Endodermal cell (in vitro differentiated cells): ENCODE data around the gene MYBPC3. TPM values are rescaled to one million over a fixed set of nuclear protein-coding genes. Genes with fewer than 3 reads are reported as not detected.
A peak's percentile ranks its signal among the peaks of the same experiment; 100 is the strongest.
"Not testable (repeated sequence)": the region's sequence is repeated elsewhere in the genome, so short reads cannot be mapped to it uniquely, and the experiment has no call there.

Experiments used
- DNase-seq: peaks from one replicate; pipeline ENCODE4 v3.0.0-alpha.2; 2017
- H3K27ac ChIP-seq: 2 replicates; pipeline ENCODE4 v1.5.1; 2013; ENCODE audit warnings: mild to moderate bottlenecking, low read depth, low read length, moderate library complexity
- H3K27me3 ChIP-seq: 2 replicates; pipeline ENCODE4 v1.6.1; 2013; ENCODE audit warnings: mild to moderate bottlenecking, low read length, moderate library complexity; ENCODE audit not compliant: insufficient read depth, control insufficient read depth, poor library complexity, severe bottlenecking
- H3K36me3 ChIP-seq: 2 replicates; pipeline ENCODE4 v1.7.0; 2013; ENCODE audit warnings: mild to moderate bottlenecking, low read length, moderate library complexity; ENCODE audit not compliant: control insufficient read depth, insufficient read depth
- H3K4me1 ChIP-seq: one replicate; pipeline ENCODE4 v1.7.0; 2013; ENCODE audit warnings: low read length; ENCODE audit not compliant: control insufficient read depth, insufficient read depth
- H3K4me3 ChIP-seq: 2 replicates; pipeline ENCODE4 v1.5.1; 2013; ENCODE audit warnings: mild to moderate bottlenecking, low read length, moderate library complexity
- H3K9ac ChIP-seq: 2 replicates; pipeline ENCODE4 v1.6.1; 2013; ENCODE audit warnings: mild to moderate bottlenecking, low read length, moderate library complexity; ENCODE audit not compliant: poor library complexity, severe bottlenecking; ENCODE audit errors: extremely low read depth
- H3K9me3 ChIP-seq: 2 replicates; pipeline ENCODE4 v1.6.1; 2013; ENCODE audit warnings: mild to moderate bottlenecking, low read length, moderate library complexity; ENCODE audit not compliant: control insufficient read depth
- H3K27ac Mint-ChIP-seq: 2 replicates; pipeline ENCODE4 v1.8.0; 2020; ENCODE audit warnings: mixed read lengths
- H3K27me3 Mint-ChIP-seq: 2 replicates; pipeline ENCODE4 v1.8.0; 2021; ENCODE audit warnings: mild to moderate bottlenecking, mixed read lengths; ENCODE audit not compliant: insufficient read depth
- H3K36me3 Mint-ChIP-seq: 2 replicates; pipeline ENCODE4 v1.8.0; 2020; ENCODE audit warnings: low read depth, mixed read lengths
- H3K4me1 Mint-ChIP-seq: 2 replicates; pipeline ENCODE4 v1.8.0; 2020; ENCODE audit warnings: mixed read lengths
- H3K4me3 Mint-ChIP-seq: 2 replicates; pipeline ENCODE4 v1.8.0; 2020; ENCODE audit warnings: mild to moderate bottlenecking, moderate library complexity, mixed read lengths
- H3K9me3 Mint-ChIP-seq: 2 replicates; pipeline ENCODE4 v1.8.0; 2020; ENCODE audit warnings: mild to moderate bottlenecking, mixed read lengths
- WGBS, 2 experiments: methylation state at CpG; one replicate each; pipeline versions ENCODE4 v1.1.5 to v1.1.7; 2013; ENCODE audit warnings: missing lambda C conversion rate in 2 of 2, mixed read lengths in 1 of 2; ENCODE audit not compliant: insufficient coverage in 1 of 2, insufficient read length in 1 of 2; 5-methylcytosine and 5-hydroxymethylcytosine counted together
- total RNA-seq, 2 donors: library from RNA; stranded (reverse); fragmentation: NEBNext Ultra II Directional in 1 of 2; extraction: Animal tissue kit (Norgen Biotek cat#: 25700) in 1 of 2; gene quantifications; 2 replicates in 1 of 2; 3 replicates in 1 of 2; pipeline ENCODE4 v1.2.1, GENCODE V29; 2021
- TF ChIP-seq, protein P1 (sequence below): fragments of 200-600 bp; sonication (generic); conservative IDR thresholded peaks from 2 replicates; pipeline ENCODE4 v1.5.0; 2021; ENCODE audit warnings: antibody characterized with exemption, mild to moderate bottlenecking

The MYBPC3 gene
- total RNA-seq, 2 donors from 2014 or later: 0.07 TPM; not detected in 1

- no peak for DNase-seq
- no peaks in the 10 kb centered on the region for H3K4me1 Mint-ChIP-seq
- Histone ChIP-seq H3K27me3 (no peaks in the 10 kb centered on the region), H3K36me3 (no peaks in the 10 kb centered on the region), H3K9me3 (no peaks in the 10 kb centered on the region), H3K9ac (no peak overlapping the region), H3K4me1 (no peaks in the 10 kb centered on the region), H3K4me3 (no peak overlapping the region), H3K27ac (no peak overlapping the region)
- no peaks in the 10 kb centered on the region for H3K9me3 Mint-ChIP-seq
- H3K4me3 Mint-ChIP-seq: no peak overlapping the region
- H3K36me3 Mint-ChIP-seq: no peaks in the 10 kb centered on the region
- no peak overlapping the region for H3K27ac Mint-ChIP-seq
- TF ChIP-seq, protein P1, sequence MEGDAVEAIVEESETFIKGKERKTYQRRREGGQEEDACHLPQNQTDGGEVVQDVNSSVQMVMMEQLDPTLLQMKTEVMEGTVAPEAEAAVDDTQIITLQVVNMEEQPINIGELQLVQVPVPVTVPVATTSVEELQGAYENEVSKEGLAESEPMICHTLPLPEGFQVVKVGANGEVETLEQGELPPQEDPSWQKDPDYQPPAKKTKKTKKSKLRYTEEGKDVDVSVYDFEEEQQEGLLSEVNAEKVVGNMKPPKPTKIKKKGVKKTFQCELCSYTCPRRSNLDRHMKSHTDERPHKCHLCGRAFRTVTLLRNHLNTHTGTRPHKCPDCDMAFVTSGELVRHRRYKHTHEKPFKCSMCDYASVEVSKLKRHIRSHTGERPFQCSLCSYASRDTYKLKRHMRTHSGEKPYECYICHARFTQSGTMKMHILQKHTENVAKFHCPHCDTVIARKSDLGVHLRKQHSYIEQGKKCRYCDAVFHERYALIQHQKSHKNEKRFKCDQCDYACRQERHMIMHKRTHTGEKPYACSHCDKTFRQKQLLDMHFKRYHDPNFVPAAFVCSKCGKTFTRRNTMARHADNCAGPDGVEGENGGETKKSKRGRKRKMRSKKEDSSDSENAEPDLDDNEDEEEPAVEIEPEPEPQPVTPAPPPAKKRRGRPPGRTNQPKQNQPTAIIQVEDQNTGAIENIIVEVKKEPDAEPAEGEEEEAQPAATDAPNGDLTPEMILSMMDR: no peak
- no peaks in the 10 kb centered on the region for H3K27me3 Mint-ChIP-seq
- 90% methylated on average over 3 to 4 of the region's 4 CpGs for WGBS, 2 experiments
Observed at GRCh38 chr11:47336595-47336994, 15.9 kb downstream of the MYBPC3 start.

DNA sequence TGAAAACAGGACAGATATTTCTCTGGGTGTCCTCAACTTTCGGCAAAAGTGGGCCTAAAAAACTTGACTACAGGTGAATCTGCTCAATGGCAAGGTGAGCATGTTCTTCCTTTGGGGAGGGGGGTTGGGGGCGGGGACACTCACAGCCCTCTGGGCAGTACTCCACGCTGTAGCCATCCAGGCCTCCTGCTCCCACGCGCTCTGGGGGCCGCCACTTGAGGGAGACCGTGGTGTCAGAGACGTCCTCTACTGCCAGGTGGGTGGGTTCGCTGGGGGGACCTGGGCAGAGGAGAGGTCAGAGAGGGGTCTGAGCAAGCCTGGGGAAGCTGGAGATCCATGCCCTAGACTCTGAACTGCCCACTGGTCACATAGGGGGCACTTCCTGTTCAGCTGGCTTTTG is 16.8 kb downstream of the MYBPC3 start:
- Mint-ChIP-seq H3K27me3 (no peaks in the 10 kb centered on the region), H3K9me3 (no peaks in the 10 kb centered on the region), H3K36me3 (no peaks in the 10 kb centered on the region), H3K4me3 (no peak overlapping the region), H3K4me1 (no peaks in the 10 kb centered on the region), H3K27ac (no peak overlapping the region)
- no peaks in the 10 kb centered on the region for H3K4me1 ChIP-seq
- no peak overlapping the region for H3K27ac ChIP-seq
- no peaks in the 10 kb centered on the region for H3K36me3 ChIP-seq
- no peaks in the 10 kb centered on the region for H3K27me3 ChIP-seq
- no peak overlapping the region for H3K9ac ChIP-seq
- TF ChIP-seq, protein P1: no peak
- no peak overlapping the region for H3K4me3 ChIP-seq
- 87 to 100% methylated on average over 2 to 9 of the region's 9 CpGs for WGBS, 2 experiments
- no peaks in the 10 kb centered on the region for H3K9me3 ChIP-seq
- peak; percentile 50 for DNase-seq

DNA sequence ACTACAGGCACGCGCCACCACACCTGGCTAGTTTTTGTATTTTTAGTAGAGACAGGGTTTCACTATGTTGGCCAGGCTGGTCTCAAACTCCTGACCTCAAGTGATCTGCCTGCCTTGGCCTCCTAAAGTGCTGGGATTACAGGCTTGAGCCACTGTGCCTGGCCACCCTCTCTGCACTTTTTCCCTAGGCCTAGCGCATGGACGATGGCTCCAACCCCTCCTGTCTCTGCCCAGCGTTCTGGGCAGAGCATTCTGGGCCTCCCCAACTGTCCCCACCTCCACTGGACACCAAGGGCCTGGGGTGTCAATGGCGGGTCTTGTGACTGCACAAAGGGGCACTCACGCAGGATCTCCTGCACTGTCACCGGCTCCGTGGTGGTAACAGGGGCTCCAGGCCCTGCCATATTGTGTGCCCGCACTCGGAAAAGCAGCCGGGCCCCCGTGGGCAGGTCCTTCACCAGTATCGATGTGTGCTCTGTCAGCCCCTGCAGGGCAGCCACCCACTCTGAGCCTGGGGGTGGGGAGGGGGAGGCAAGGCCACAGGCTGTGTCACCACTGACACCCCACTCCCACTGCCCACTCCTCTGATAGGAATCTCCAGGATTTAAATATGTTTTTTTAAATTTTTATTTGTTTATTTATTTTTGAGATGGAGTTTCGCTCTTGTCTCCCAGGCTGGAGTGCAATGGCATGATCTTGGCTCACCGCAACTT is 17.6 kb downstream of the MYBPC3 start:
- not testable (repeated sequence) for H3K9ac ChIP-seq, H3K27me3 Mint-ChIP-seq, H3K4me3 Mint-ChIP-seq, H3K36me3 Mint-ChIP-seq, H3K27ac Mint-ChIP-seq, H3K4me1 Mint-ChIP-seq, H3K27me3 ChIP-seq, H3K36me3 ChIP-seq, H3K4me1 ChIP-seq, H3K9me3 ChIP-seq, H3K4me3 ChIP-seq, DNase-seq, H3K27ac ChIP-seq, H3K9me3 Mint-ChIP-seq
- 92 to 93% methylated on average over 8 to 16 of the region's 16 CpGs for WGBS, 2 experiments
